ENCODE data around the gene IL11. TPM values are rescaled to one million over a fixed set of nuclear protein-coding genes. Genes with fewer than 3 reads are reported as not detected.

Gene IL11
- polyA plus RNA-seq, 1 donor: 0.66 TPM

DNA sequence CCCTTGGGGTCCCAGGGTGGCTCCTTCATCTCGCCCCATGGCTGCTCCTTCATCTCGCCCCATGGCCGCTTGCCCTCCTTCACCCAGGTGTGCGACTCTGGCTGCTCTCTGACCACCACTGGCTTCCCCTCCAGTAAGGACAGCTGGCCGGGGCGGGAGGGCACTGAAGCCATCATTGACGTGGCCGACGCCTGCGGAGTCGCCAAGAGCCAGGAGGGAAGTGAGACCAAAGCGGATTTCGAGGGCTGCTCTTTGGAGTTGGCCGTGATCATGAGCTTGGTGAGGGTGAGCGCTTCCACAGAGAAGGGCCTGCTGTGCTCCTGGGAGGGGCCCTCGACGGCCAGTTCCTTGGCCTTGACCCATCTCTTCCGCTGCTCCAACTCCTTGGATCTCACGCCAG lies 11.8 kb downstream of the IL11 start:
- Histone ChIP-seq H3K4me3 (ENCODE audit: low read length) (no peak overlapping the region), H3K4me1 (ENCODE audit: control insufficient read depth, insufficient read depth, low read length) (peaks cover 8% of the 10 kb centered on the region), H3K27ac (ENCODE audit: low read length) (no peak overlapping the region), H3K36me3 (ENCODE audit: control insufficient read depth, insufficient read depth, low read length) (no peaks in the 10 kb centered on the region), H3K27me3 (ENCODE audit: control insufficient read depth, insufficient read depth, low read length) (peaks cover 46% of the 10 kb centered on the region), H3K9me3 (ENCODE audit: control insufficient read depth, low read depth, low read length) (no peaks in the 10 kb centered on the region)
- no CpG with 5 or more reads among the region's 19 CpGs for WGBS (ENCODE audit: insufficient coverage, low lambda C conversion rate)
- DNase-seq: no peak

DNA sequence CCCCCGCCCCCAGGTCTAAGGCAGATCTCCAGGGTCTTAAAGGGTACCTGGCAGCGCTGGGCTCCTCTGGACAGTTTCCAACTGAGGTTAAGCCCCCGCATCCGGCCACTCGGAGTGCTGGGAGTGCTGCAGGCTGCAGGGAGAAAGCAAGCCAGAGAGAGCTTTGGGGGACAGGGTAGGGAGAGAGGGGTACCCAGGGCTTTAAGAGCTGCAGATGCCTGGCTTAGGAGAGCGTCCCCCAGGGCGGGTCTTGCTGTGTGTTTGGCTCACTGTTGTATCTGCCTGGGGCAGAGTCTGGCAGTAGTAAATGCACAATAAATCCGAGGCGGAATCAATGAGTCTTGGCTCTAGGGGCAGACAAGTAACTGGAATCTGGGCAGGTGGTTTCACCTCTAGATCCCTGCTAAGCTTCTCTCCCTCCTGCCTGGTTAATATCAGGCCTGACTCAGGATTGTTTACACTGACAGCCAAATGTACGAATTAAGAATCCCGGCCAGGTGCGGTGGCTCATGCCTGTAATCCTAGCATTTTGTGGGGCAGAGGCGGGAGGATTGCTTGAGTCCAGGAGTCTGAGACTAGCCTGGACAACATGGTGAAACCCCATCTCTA lies 14.9 kb downstream of the IL11 start:
- Histone ChIP-seq H3K36me3 (ENCODE audit: control insufficient read depth, insufficient read depth, low read length) (no peaks in the 10 kb centered on the region), H3K27me3 (ENCODE audit: control insufficient read depth, insufficient read depth, low read length) (peaks cover 67% of the 10 kb centered on the region), H3K4me1 (ENCODE audit: control insufficient read depth, insufficient read depth, low read length) (peaks cover 13% of the 10 kb centered on the region), H3K4me3 (ENCODE audit: low read length) (no peak overlapping the region), H3K9me3 (ENCODE audit: control insufficient read depth, low read depth, low read length) (no peaks in the 10 kb centered on the region), H3K27ac (ENCODE audit: low read length) (no peak overlapping the region)
- no peak for DNase-seq
- WGBS (ENCODE audit: insufficient coverage, low lambda C conversion rate): no CpG with 5 or more reads among the region's 13 CpGs

DNA sequence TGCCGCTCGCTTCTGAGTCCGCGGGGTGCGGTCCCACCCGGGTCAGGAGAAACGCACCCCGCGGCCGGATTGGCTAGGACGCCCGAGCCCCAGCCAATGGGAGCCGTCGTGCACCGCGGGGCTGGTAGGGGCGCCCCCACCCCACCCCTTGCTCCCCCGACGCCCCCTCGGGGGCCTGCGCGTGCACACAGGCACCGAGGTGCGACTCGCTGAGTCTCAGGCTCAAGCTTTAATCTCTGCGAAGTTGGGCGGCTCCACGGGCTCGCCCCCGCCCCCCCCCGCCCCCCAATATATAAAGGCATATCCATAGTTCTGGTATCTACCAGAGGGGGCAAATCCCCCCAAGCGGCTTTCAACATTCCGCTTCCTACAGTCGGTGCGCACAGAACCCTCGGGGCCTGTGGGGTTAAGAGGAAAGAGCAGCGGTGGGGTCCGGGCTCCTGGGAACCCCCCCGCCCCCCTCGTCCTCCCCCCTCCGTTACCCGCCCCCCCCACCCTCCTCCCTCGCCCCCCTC lies 15.5 kb downstream of the IL11 start, which contains the start of gene COX6B2:
Gene COX6B2 (minus strand): TSS at position 22 of the 515 bp plus-strand sequence. CDS start 198 bp downstream, outside the sequence.
- peak within 1 kb of the TSS; percentile 37 for H3K4me3 ChIP-seq (ENCODE audit: low read length)
- WGBS (ENCODE audit: insufficient coverage, low lambda C conversion rate): no CpG with 5 or more reads among the region's 43 CpGs
- DNase-seq: no peak
- H3K9me3 ChIP-seq (ENCODE audit: control insufficient read depth, low read depth, low read length): no peaks in the 10 kb centered on the region
- H3K27ac ChIP-seq (ENCODE audit: low read length): no peak within 1 kb of the TSS
- H3K27me3 ChIP-seq (ENCODE audit: control insufficient read depth, insufficient read depth, low read length): peaks cover 67% of the 10 kb centered on the region
- no peaks in the 10 kb centered on the region for H3K36me3 ChIP-seq (ENCODE audit: control insufficient read depth, insufficient read depth, low read length)
- H3K4me1 ChIP-seq (ENCODE audit: control insufficient read depth, insufficient read depth, low read length): peaks cover 13% of the 10 kb centered on the region

DNA sequence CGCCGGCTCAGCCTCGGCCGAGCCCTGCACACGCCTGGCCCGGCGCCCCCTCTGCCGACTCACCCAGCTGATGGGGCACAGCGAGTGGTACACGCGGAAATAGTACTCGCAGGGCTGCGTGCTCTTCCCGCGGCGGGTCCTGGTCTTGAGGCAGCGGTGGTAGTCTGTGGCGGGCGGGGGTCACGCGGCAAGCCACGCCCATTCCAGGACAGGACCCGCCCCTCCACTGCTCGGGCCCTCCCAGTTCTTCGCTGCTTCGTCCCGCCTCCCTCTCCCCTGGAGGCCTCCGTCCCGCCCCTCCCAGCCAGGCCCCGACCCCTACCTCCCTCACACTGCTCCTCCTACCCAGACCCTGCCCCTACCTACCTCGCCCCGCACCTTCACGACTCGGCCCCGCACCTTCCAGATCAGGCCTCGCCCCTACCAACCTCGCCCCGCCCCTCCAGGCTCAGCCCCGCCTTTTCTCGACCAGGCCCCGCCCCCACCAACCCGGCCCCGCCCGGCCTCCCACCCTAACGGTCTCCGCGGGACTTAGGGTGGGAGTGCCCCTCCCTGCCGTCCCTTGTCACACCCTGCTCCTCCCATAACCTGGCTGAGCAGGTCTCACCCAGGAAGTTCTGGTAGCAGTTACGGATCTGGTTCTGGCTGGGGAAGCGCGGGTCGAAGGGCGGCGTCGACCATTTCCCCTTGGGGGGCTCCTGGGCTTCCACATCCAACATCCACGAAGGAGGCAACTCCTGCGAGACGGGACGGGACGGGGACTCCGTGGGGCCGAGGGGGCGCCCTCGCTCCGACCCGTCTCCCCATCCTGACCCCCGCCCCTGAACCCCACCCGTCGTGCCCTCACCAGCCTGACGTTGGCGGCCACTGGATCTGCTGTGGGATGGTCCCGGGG lies 16.2 kb downstream of the IL11 start:
- no CpG with 5 or more reads among the region's 72 CpGs for WGBS (ENCODE audit: insufficient coverage, low lambda C conversion rate)
- no peaks in the 10 kb centered on the region for H3K9me3 ChIP-seq (ENCODE audit: control insufficient read depth, low read depth, low read length)
- peaks cover 13% of the 10 kb centered on the region for H3K4me1 ChIP-seq (ENCODE audit: control insufficient read depth, insufficient read depth, low read length)
- peaks cover 67% of the 10 kb centered on the region for H3K27me3 ChIP-seq (ENCODE audit: control insufficient read depth, insufficient read depth, low read length)
- peak overlapping the region; percentile 37 for H3K4me3 ChIP-seq (ENCODE audit: low read length)
- peak in 1 of 2 donors; percentile 78 for DNase-seq
- H3K36me3 ChIP-seq (ENCODE audit: control insufficient read depth, insufficient read depth, low read length): no peaks in the 10 kb centered on the region
- H3K27ac ChIP-seq (ENCODE audit: low read length): no peak overlapping the region

DNA sequence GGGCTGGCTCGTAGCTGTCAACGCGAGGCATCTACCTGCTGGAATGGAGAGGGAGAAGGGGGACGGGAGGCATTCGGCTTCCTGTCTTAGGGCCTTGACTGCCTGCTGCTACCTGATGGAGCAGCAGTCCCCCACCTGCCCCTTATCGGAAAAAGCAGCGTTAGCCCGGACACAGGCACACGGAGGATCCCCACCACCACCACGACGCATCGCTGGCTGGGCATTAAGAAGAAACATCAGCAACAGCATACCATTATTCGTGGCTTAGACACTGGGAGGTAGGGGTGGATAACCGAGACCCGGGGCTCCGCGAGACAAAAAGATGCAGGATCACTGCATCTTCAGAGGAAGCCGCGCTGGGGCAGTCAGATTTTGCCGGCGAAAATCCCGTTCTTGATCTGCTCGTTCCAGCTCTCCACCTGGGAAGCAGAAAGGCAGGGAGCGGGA lies 16.9 kb downstream of the IL11 start:
- Histone ChIP-seq H3K27me3 (ENCODE audit: control insufficient read depth, insufficient read depth, low read length) (peaks cover 67% of the 10 kb centered on the region), H3K4me3 (ENCODE audit: low read length) (peak overlapping the region; percentile 37), H3K27ac (ENCODE audit: low read length) (no peak overlapping the region), H3K9me3 (ENCODE audit: control insufficient read depth, low read depth, low read length) (no peaks in the 10 kb centered on the region), H3K4me1 (ENCODE audit: control insufficient read depth, insufficient read depth, low read length) (peaks cover 13% of the 10 kb centered on the region), H3K36me3 (ENCODE audit: control insufficient read depth, insufficient read depth, low read length) (no peaks in the 10 kb centered on the region)
- whole genome bisulfite sequencing (ENCODE audit: insufficient coverage, low lambda C conversion rate): no CpG with 5 or more reads among the region's 24 CpGs
- DNase-seq: no peak

DNA sequence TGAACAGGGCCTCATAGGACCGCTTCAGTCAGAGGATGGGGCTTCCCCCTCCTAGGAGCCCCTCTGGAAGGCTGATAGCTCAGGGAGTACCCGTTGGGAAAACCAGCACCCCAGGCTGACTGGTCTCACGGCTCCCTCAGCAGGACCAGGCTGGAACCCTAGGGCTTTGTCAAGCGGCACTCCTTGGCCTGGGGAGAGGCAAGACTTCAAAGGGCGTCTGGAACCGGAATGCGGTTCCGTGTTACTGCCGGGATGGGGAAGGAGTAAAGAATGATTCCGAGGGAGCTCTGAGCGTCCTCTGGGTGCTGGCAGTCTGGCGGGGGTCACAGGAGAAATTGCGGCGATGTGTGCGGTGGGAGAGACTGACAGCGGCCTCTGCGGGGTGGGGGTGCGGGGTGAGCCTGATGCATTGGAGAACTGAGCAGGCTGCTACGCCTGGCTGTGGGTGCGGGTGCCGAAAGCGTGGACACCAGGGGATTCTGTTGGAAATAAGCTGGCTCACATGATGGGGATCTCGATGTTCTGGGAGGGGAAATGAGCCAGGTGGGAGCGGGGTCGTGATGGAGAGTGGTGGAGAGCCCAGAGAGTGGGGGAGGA lies 17.6 kb downstream of the IL11 start:
- no peak for DNase-seq
- H3K27me3 ChIP-seq (ENCODE audit: control insufficient read depth, insufficient read depth, low read length): peaks cover 65% of the 10 kb centered on the region
- no peak overlapping the region for H3K4me3 ChIP-seq (ENCODE audit: low read length)
- WGBS (ENCODE audit: insufficient coverage, low lambda C conversion rate): no CpG with 5 or more reads among the region's 25 CpGs
- no peaks in the 10 kb centered on the region for H3K36me3 ChIP-seq (ENCODE audit: control insufficient read depth, insufficient read depth, low read length)
- no peak overlapping the region for H3K27ac ChIP-seq (ENCODE audit: low read length)
- H3K4me1 ChIP-seq (ENCODE audit: control insufficient read depth, insufficient read depth, low read length): peaks cover 13% of the 10 kb centered on the region
- no peaks in the 10 kb centered on the region for H3K9me3 ChIP-seq (ENCODE audit: control insufficient read depth, low read depth, low read length)

DNA sequence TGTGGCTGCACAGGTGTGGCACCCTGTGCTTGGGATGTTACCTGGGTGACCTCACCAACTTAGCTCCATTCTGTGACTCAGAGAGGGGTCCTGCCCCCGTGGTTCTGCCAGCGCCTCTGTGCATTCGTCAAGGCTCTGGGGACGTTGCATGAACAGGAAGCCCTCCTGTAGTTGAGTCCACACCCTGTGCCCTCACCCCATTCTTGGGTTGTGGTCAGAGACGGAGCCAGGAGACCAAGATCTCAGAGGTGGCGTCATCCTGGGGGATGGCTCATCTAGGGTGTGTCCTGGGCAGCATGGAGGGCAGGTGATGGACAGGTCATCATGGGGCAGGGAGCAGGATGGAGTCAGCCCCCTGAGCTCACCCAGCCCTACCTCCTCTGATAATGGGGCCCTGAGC lies 18.2 kb downstream of the IL11 start:
- Histone ChIP-seq H3K27me3 (ENCODE audit: control insufficient read depth, insufficient read depth, low read length) (peaks cover 59% of the 10 kb centered on the region), H3K4me3 (ENCODE audit: low read length) (no peak overlapping the region), H3K27ac (ENCODE audit: low read length) (no peak overlapping the region), H3K9me3 (ENCODE audit: control insufficient read depth, low read depth, low read length) (no peaks in the 10 kb centered on the region), H3K36me3 (ENCODE audit: control insufficient read depth, insufficient read depth, low read length) (peaks cover 4% of the 10 kb centered on the region), H3K4me1 (ENCODE audit: control insufficient read depth, insufficient read depth, low read length) (peaks cover 13% of the 10 kb centered on the region)
- DNase-seq: no peak
- no CpG with 5 or more reads among the region's 6 CpGs for WGBS (ENCODE audit: insufficient coverage, low lambda C conversion rate)

DNA sequence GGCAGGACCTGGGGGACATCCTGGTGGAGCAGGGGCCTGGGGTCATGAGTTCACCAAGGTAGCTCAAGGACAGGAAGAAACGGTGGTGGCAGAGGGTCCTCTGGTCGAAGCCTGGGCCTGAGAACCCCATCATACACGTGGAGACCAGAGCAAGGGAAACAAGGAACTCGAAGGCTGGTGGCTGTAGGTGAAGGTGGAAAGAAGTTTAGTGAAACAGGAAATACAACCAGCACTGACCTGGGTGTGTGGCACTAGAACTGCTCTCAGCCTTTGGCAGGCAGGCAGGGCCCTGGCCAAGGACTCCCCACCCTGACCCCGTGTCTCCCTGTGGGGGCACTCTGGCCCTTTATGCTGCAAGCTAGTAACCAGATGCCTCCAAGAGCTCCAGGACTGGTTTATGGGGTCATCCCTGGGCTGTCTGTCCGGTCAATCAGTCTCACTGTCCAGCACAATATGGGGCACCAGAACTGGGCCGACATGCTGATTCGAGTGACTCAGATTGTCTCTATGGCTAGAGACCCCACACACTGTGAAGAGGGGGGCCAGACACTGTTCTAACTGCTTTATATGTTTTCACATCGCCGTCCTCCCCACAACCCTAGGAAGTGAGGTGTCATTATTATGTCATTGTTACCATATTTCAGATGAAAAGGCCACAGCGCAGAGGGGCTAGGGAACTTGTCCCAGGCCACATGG lies 19.5 kb downstream of the IL11 start:
- Histone ChIP-seq H3K36me3 (ENCODE audit: control insufficient read depth, insufficient read depth, low read length) (peaks cover 10% of the 10 kb centered on the region), H3K27ac (ENCODE audit: low read length) (no peak overlapping the region), H3K27me3 (ENCODE audit: control insufficient read depth, insufficient read depth, low read length) (peaks cover 47% of the 10 kb centered on the region), H3K4me1 (ENCODE audit: control insufficient read depth, insufficient read depth, low read length) (peaks cover 13% of the 10 kb centered on the region), H3K9me3 (ENCODE audit: control insufficient read depth, low read depth, low read length) (no peaks in the 10 kb centered on the region), H3K4me3 (ENCODE audit: low read length) (no peak overlapping the region)
- no peak for DNase-seq
- 100% methylated on average over 1 of the region's 11 CpGs for WGBS (ENCODE audit: insufficient coverage, low lambda C conversion rate)

DNA sequence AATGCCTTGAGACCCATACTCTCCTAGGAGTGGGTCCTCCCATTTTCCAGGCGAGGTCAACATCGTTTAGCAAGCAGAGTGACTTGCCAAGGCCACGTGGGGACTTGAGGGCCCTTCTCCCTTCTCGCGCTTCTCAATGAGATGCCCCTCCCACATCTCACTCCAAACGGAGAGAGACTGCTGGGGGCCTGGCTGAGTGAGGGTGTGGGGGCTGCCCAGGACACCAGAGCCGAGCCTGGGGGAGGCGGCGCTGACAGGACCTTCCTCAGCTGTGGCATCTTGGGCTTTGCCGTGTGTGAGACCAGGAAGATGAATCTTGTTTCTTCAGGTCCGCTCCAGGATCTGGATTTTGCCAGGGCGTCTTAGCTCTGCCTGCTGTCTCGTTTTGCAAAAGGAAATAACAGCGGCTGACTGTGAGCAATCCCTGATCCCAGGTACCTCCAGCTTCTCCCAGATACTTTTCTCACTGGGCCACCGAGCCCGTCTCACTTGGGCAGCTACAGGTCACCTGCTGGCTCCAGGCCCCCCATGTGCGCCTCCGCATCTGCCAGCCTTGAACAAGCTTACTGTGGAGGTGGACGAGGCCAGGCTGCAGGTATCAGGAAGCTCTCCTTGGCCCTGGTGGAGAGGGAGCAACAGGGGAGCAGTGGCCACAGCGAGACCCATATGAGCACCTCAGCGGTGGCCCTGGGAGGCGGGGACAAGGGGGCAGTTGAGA lies 21.8 kb downstream of the IL11 start:
- H3K27me3 ChIP-seq (ENCODE audit: control insufficient read depth, insufficient read depth, low read length): peaks cover 25% of the 10 kb centered on the region
- H3K4me3 ChIP-seq (ENCODE audit: low read length): no peak overlapping the region
- peaks cover 19% of the 10 kb centered on the region for H3K36me3 ChIP-seq (ENCODE audit: control insufficient read depth, insufficient read depth, low read length)
- peaks cover 6% of the 10 kb centered on the region for H3K4me1 ChIP-seq (ENCODE audit: control insufficient read depth, insufficient read depth, low read length)
- no peak for DNase-seq
- no peaks in the 10 kb centered on the region for H3K9me3 ChIP-seq (ENCODE audit: control insufficient read depth, low read depth, low read length)
- no CpG with 5 or more reads among the region's 22 CpGs for WGBS (ENCODE audit: insufficient coverage, low lambda C conversion rate)
- H3K27ac ChIP-seq (ENCODE audit: low read length): no peak overlapping the region
